Measurements from ENCODE around the gene CCNG1. TPM values are rescaled to one million over a fixed set of nuclear protein-coding genes. Genes with fewer than 3 reads are reported as not detected.
"Not testable (repeated sequence)": the region's sequence is repeated elsewhere in the genome, so short reads cannot be mapped to it uniquely, and the experiment has no call there.

CCNG1 gene
- total and polyA plus RNA-seq, 5 donors from 2014 or later: 82.5 to 169 (median 150) TPM

- no peaks in the 10 kb centered on the region for H3K9me3 ChIP-seq (ENCODE audit: control insufficient read depth in 2 of 2, low read length in 2 of 2)
- Mint-ChIP-seq H3K27ac (peak overlapping the region in 1 of 3 donors; percentile 76), H3K9me3 (no peaks in the 10 kb centered on the region), H3K4me1 (peaks cover 16 to 33% (median 29%) of the 10 kb centered on the region in 4 donors), H3K36me3 (peaks cover 38% of the 10 kb centered on the region), H3K27me3 (no peaks in the 10 kb centered on the region), H3K4me3 (no peak overlapping the region)
- DNase-seq (no peak), ATAC-seq (ENCODE audit: low read depth in 2 of 2) (no peak)
- peaks cover 62% of the 10 kb centered on the region for H3K36me3 ChIP-seq (ENCODE audit: control insufficient read depth, insufficient read depth, low read length)
- H3K27ac ChIP-seq (ENCODE audit: insufficient read depth, low read length, poor library complexity, severe bottlenecking): no peak overlapping the region
- H3K4me1 ChIP-seq (ENCODE audit: control insufficient read depth, insufficient read depth, low read length, poor library complexity, severe bottlenecking): peaks cover 15% of the 10 kb centered on the region
- H3K27me3 ChIP-seq (ENCODE audit: control insufficient read depth, insufficient read depth, low read length): no peaks in the 10 kb centered on the region
- H3K4me3 ChIP-seq (ENCODE audit: low read depth, low read length): no peak overlapping the region
Measured at GRCh38 chr5:163444526-163444925, 7.1 kb downstream of the CCNG1 start.

- DNase-seq: no peak
- no peak overlapping the region for H3K27ac ChIP-seq (ENCODE audit: insufficient read depth, low read length, poor library complexity, severe bottlenecking)
- Mint-ChIP-seq H3K27ac (no peak overlapping the region), H3K27me3 (no peaks in the 10 kb centered on the region), H3K36me3 (peaks cover 38% of the 10 kb centered on the region), H3K4me3 (no peak overlapping the region), H3K4me1 (peaks cover 8 to 28% (median 21%) of the 10 kb centered on the region in 4 donors), H3K9me3 (no peaks in the 10 kb centered on the region)
- no peak for ATAC-seq (ENCODE audit: low read depth in 2 of 2)
- peaks cover 62% of the 10 kb centered on the region for H3K36me3 ChIP-seq (ENCODE audit: control insufficient read depth, insufficient read depth, low read length)
- H3K27me3 ChIP-seq (ENCODE audit: control insufficient read depth, insufficient read depth, low read length): no peaks in the 10 kb centered on the region
- H3K4me3 ChIP-seq (ENCODE audit: low read depth, low read length): no peak overlapping the region
- H3K4me1 ChIP-seq (ENCODE audit: control insufficient read depth, insufficient read depth, low read length, poor library complexity, severe bottlenecking): peaks cover 7% of the 10 kb centered on the region
- H3K9me3 ChIP-seq (ENCODE audit: control insufficient read depth in 2 of 2, low read length in 2 of 2): no peaks in the 10 kb centered on the region
Measured at GRCh38 chr5:163445345-163445744, 8.0 kb downstream of the CCNG1 start.

- Mint-ChIP-seq H3K4me1 (peaks cover 0 to 16% (median 8%) of the 10 kb centered on the region in 4 donors), H3K9me3 (no peaks in the 10 kb centered on the region), H3K36me3 (peaks cover 30% of the 10 kb centered on the region), H3K27me3 (no peaks in the 10 kb centered on the region), H3K27ac (peak overlapping the region in 2 of 3 donors; percentile 31 to 43), H3K4me3 (no peak overlapping the region)
- no peak for ATAC-seq (ENCODE audit: low read depth in 2 of 2)
- Histone ChIP-seq H3K4me3 (ENCODE audit: low read depth, low read length) (no peak overlapping the region), H3K27me3 (ENCODE audit: control insufficient read depth, insufficient read depth, low read length) (no peaks in the 10 kb centered on the region), H3K27ac (ENCODE audit: insufficient read depth, low read length, poor library complexity, severe bottlenecking) (no peak overlapping the region), H3K36me3 (ENCODE audit: control insufficient read depth, insufficient read depth, low read length) (peaks cover 56% of the 10 kb centered on the region), H3K9me3 (ENCODE audit: control insufficient read depth in 2 of 2, low read length in 2 of 2) (no peaks in the 10 kb centered on the region), H3K4me1 (ENCODE audit: control insufficient read depth, insufficient read depth, low read length, poor library complexity, severe bottlenecking) (no peaks in the 10 kb centered on the region)
- no peak for DNase-seq
Measured at GRCh38 chr5:163447191-163447590, 9.8 kb downstream of the CCNG1 start.

GRCh38 chr5:163447875-163448274 is 10.5 kb downstream of the CCNG1 start:
- peaks cover 23% of the 10 kb centered on the region for H3K36me3 Mint-ChIP-seq
- H3K4me3 ChIP-seq (ENCODE audit: low read depth, low read length): no peak overlapping the region
- peak overlapping the region in 2 of 3 donors; percentile 52 to 60 for H3K27ac Mint-ChIP-seq
- DNase-seq: no peak
- H3K4me3 Mint-ChIP-seq: no peak overlapping the region
- no peaks in the 10 kb centered on the region for H3K27me3 ChIP-seq (ENCODE audit: control insufficient read depth, insufficient read depth, low read length)
- H3K9me3 ChIP-seq (ENCODE audit: control insufficient read depth in 2 of 2, low read length in 2 of 2): no peaks in the 10 kb centered on the region
- H3K27ac ChIP-seq (ENCODE audit: insufficient read depth, low read length, poor library complexity, severe bottlenecking): no peak overlapping the region
- ATAC-seq (ENCODE audit: low read depth in 2 of 2): no peak
- peaks cover 0 to 14% (median 6%) of the 10 kb centered on the region in 4 donors for H3K4me1 Mint-ChIP-seq
- no peaks in the 10 kb centered on the region for H3K27me3 Mint-ChIP-seq
- no peaks in the 10 kb centered on the region for H3K4me1 ChIP-seq (ENCODE audit: control insufficient read depth, insufficient read depth, low read length, poor library complexity, severe bottlenecking)
- peaks cover 52% of the 10 kb centered on the region for H3K36me3 ChIP-seq (ENCODE audit: control insufficient read depth, insufficient read depth, low read length)
- H3K9me3 Mint-ChIP-seq: no peaks in the 10 kb centered on the region

GRCh38 chr5:163448491-163448890 is 11.1 kb downstream of the CCNG1 start:
- Mint-ChIP-seq H3K36me3 (peaks cover 23% of the 10 kb centered on the region), H3K4me1 (peaks cover 0 to 15% (median 6%) of the 10 kb centered on the region in 4 donors), H3K4me3 (no peak overlapping the region), H3K27me3 (no peaks in the 10 kb centered on the region), H3K9me3 (no peaks in the 10 kb centered on the region), H3K27ac (peak overlapping the region in 2 of 3 donors; percentile 43 to 44)
- ATAC-seq (ENCODE audit: low read depth in 2 of 2) (no peak), DNase-seq (no peak)
- no peaks in the 10 kb centered on the region for H3K27me3 ChIP-seq (ENCODE audit: control insufficient read depth, insufficient read depth, low read length)
- H3K4me3 ChIP-seq (ENCODE audit: low read depth, low read length): no peak overlapping the region
- peaks cover 49% of the 10 kb centered on the region for H3K36me3 ChIP-seq (ENCODE audit: control insufficient read depth, insufficient read depth, low read length)
- no peaks in the 10 kb centered on the region for H3K4me1 ChIP-seq (ENCODE audit: control insufficient read depth, insufficient read depth, low read length, poor library complexity, severe bottlenecking)
- no peaks in the 10 kb centered on the region for H3K9me3 ChIP-seq (ENCODE audit: control insufficient read depth in 2 of 2, low read length in 2 of 2)
- no peak overlapping the region for H3K27ac ChIP-seq (ENCODE audit: insufficient read depth, low read length, poor library complexity, severe bottlenecking)

GRCh38 chr5:163451489-163451888 is 14.1 kb downstream of the CCNG1 start:
- Mint-ChIP-seq H3K9me3 (no peaks in the 10 kb centered on the region), H3K4me1 (peaks cover 6 to 24% (median 18%) of the 10 kb centered on the region in 4 donors), H3K27ac (peak overlapping the region in 1 of 3 donors; percentile 52), H3K4me3 (no peak overlapping the region), H3K36me3 (peaks cover 33% of the 10 kb centered on the region), H3K27me3 (no peaks in the 10 kb centered on the region)
- DNase-seq: no peak
- Histone ChIP-seq H3K27me3 (ENCODE audit: control insufficient read depth, insufficient read depth, low read length) (no peaks in the 10 kb centered on the region), H3K9me3 (ENCODE audit: control insufficient read depth in 2 of 2, low read length in 2 of 2) (no peaks in the 10 kb centered on the region), H3K36me3 (ENCODE audit: control insufficient read depth, insufficient read depth, low read length) (peaks cover 42% of the 10 kb centered on the region), H3K27ac (ENCODE audit: insufficient read depth, low read length, poor library complexity, severe bottlenecking) (no peak overlapping the region), H3K4me3 (ENCODE audit: low read depth, low read length) (no peak overlapping the region), H3K4me1 (ENCODE audit: control insufficient read depth, insufficient read depth, low read length, poor library complexity, severe bottlenecking) (no peaks in the 10 kb centered on the region)
- no peak for ATAC-seq (ENCODE audit: low read depth in 2 of 2)

GRCh38 chr5:163453705-163454104 is 16.3 kb downstream of the CCNG1 start:
- H3K27ac Mint-ChIP-seq: no peak overlapping the region
- Histone ChIP-seq H3K9me3 (ENCODE audit: control insufficient read depth in 2 of 2, low read length in 2 of 2) (no peaks in the 10 kb centered on the region), H3K4me3 (ENCODE audit: low read depth, low read length) (no peak overlapping the region), H3K36me3 (ENCODE audit: control insufficient read depth, insufficient read depth, low read length) (peaks cover 28% of the 10 kb centered on the region), H3K27ac (ENCODE audit: insufficient read depth, low read length, poor library complexity, severe bottlenecking) (peak overlapping the region; percentile 8), H3K4me1 (ENCODE audit: control insufficient read depth, insufficient read depth, low read length, poor library complexity, severe bottlenecking) (peaks cover 18% of the 10 kb centered on the region), H3K27me3 (ENCODE audit: control insufficient read depth, insufficient read depth, low read length) (no peaks in the 10 kb centered on the region)
- no peak overlapping the region for H3K4me3 Mint-ChIP-seq
- no peaks in the 10 kb centered on the region for H3K9me3 Mint-ChIP-seq
- ATAC-seq (ENCODE audit: low read depth in 2 of 2): no peak
- H3K4me1 Mint-ChIP-seq: peaks cover 7 to 32% (median 25%) of the 10 kb centered on the region in 4 donors
- H3K27me3 Mint-ChIP-seq: no peaks in the 10 kb centered on the region
- no peak for DNase-seq
- peaks cover 18% of the 10 kb centered on the region for H3K36me3 Mint-ChIP-seq

- H3K27me3 ChIP-seq (ENCODE audit: control insufficient read depth, insufficient read depth, low read length); ATAC-seq (ENCODE audit: low read depth in 2 of 2); H3K4me3 ChIP-seq (ENCODE audit: low read depth, low read length); H3K9me3 ChIP-seq (ENCODE audit: control insufficient read depth in 2 of 2, low read length in 2 of 2); DNase-seq; H3K9me3 Mint-ChIP-seq; H3K27me3 Mint-ChIP-seq; H3K27ac ChIP-seq (ENCODE audit: insufficient read depth, low read length, poor library complexity, severe bottlenecking): not testable (repeated sequence)
- Mint-ChIP-seq H3K4me1 (peaks cover 13 to 40% (median 28%) of the 10 kb centered on the region in 4 donors), H3K27ac (peak overlapping the region in 2 of 3 donors; percentile 12 to 40), H3K4me3 (peak overlapping the region in 1 of 4 donors; percentile 55), H3K36me3 (peaks cover 18% of the 10 kb centered on the region)
- Histone ChIP-seq H3K36me3 (ENCODE audit: control insufficient read depth, insufficient read depth, low read length) (peaks cover 28% of the 10 kb centered on the region), H3K4me1 (ENCODE audit: control insufficient read depth, insufficient read depth, low read length, poor library complexity, severe bottlenecking) (peaks cover 25% of the 10 kb centered on the region)
Measured at GRCh38 chr5:163455406-163455805, 18.0 kb downstream of the CCNG1 start.

Data from CD4-positive, CD25-positive, alpha-beta regulatory T cell (primary cell).